ENCODE data around the gene PRAMEF5. TPM values are rescaled to one million over a fixed set of nuclear protein-coding genes. Genes with fewer than 3 reads are reported as not detected.
"Not testable (repeated sequence)": the region's sequence is repeated elsewhere in the genome, so short reads cannot be mapped to it uniquely, and the experiment has no call there.

PRAMEF5 gene
- not detected in 2 replicates for total RNA-seq (2014; rRNA removed; shearing (Covaris generic))

GRCh38 chr1:13253898-13254297 lies at the start of gene PRAMEF5:
TSS of gene PRAMEF5 (plus strand) at chr1:13254198. CDS start at chr1:13259269, 5,071 bp downstream.
- DNase-seq (ENCODE audit: low read depth) = not testable (repeated sequence)

- not testable (repeated sequence) for DNase-seq (ENCODE audit: low read depth)
These were observed 45.3 kb upstream of the PRAMEF5 start for GRCh38 chr1:13208712-13209111.

GRCh38 chr1:13216619-13217018 lies 37.4 kb upstream of the PRAMEF5 start:
- DNase-seq (ENCODE audit: low read depth) = not testable (repeated sequence)

- DNase-seq (ENCODE audit: low read depth) = not testable (repeated sequence)
These were observed 34.8 kb upstream of the PRAMEF5 start for GRCh38 chr1:13219203-13219602.

GRCh38 chr1:13222788-13223187 lies 31.2 kb upstream of the PRAMEF5 start:
- DNase-seq (ENCODE audit: low read depth) = not testable (repeated sequence)

GRCh38 chr1:13224480-13225060 lies 29.4 kb upstream of the PRAMEF5 start:
- DNase-seq (ENCODE audit: low read depth) = no peak

GRCh38 chr1:13225675-13226204 lies 28.3 kb upstream of the PRAMEF5 start, which contains the start of gene PRAMEF18:
TSS of gene PRAMEF18 (minus strand) at chr1:13226154. CDS start at chr1:13226106, 48 bp downstream.
- DNase-seq (ENCODE audit: low read depth) = not testable (repeated sequence)

- DNase-seq (ENCODE audit: low read depth) = not testable (repeated sequence)
These were observed 26.5 kb upstream of the PRAMEF5 start for GRCh38 chr1:13227271-13228055.

- DNase-seq (ENCODE audit: low read depth) = peak; percentile 23
These were observed 25.6 kb upstream of the PRAMEF5 start for GRCh38 chr1:13228343-13228781.

GRCh38 chr1:13230096-13230495 lies 23.9 kb upstream of the PRAMEF5 start:
- not testable (repeated sequence) for DNase-seq (ENCODE audit: low read depth)

GRCh38 chr1:13230601-13231000 lies 23.4 kb upstream of the PRAMEF5 start:
- DNase-seq (ENCODE audit: low read depth) = not testable (repeated sequence)

- not testable (repeated sequence) for DNase-seq (ENCODE audit: low read depth)
These were observed 22.8 kb upstream of the PRAMEF5 start for GRCh38 chr1:13231061-13231750.

GRCh38 chr1:13232056-13232455 lies 21.9 kb upstream of the PRAMEF5 start:
- DNase-seq (ENCODE audit: low read depth) = not testable (repeated sequence)

- not testable (repeated sequence) for DNase-seq (ENCODE audit: low read depth)
These were observed 19.9 kb upstream of the PRAMEF5 start for GRCh38 chr1:13234057-13234456.

GRCh38 chr1:13237572-13237971 lies 16.4 kb upstream of the PRAMEF5 start:
- DNase-seq (ENCODE audit: low read depth) = not testable (repeated sequence)

- DNase-seq (ENCODE audit: low read depth) = not testable (repeated sequence)
These were observed 14.4 kb upstream of the PRAMEF5 start for GRCh38 chr1:13239633-13240032.

- DNase-seq (ENCODE audit: low read depth) = not testable (repeated sequence)
These were observed 10.3 kb upstream of the PRAMEF5 start for GRCh38 chr1:13243536-13244263.

- not testable (repeated sequence) for DNase-seq (ENCODE audit: low read depth)
These were observed 8.0 kb upstream of the PRAMEF5 start for GRCh38 chr1:13245841-13246553.

GRCh38 chr1:13246554-13246871 lies 7.5 kb upstream of the PRAMEF5 start:
- DNase-seq (ENCODE audit: low read depth) = not testable (repeated sequence)

- not testable (repeated sequence) for DNase-seq (ENCODE audit: low read depth)
These were observed 6.9 kb upstream of the PRAMEF5 start for GRCh38 chr1:13247122-13247521.

GRCh38 chr1:13265124-13265523 lies 11.1 kb downstream of the PRAMEF5 start:
- DNase-seq (ENCODE audit: low read depth) = not testable (repeated sequence)
